Measurements from ENCODE around the gene PPIL6. TPM values are rescaled to one million over a fixed set of nuclear protein-coding genes. Genes with fewer than 3 reads are reported as not detected.
A peak's percentile ranks its signal among the peaks of the same experiment; 100 is the strongest.

The PPIL6 gene
- total RNA-seq, 1 experiment from 2014 or later, result 0.62 TPM

DNA sequence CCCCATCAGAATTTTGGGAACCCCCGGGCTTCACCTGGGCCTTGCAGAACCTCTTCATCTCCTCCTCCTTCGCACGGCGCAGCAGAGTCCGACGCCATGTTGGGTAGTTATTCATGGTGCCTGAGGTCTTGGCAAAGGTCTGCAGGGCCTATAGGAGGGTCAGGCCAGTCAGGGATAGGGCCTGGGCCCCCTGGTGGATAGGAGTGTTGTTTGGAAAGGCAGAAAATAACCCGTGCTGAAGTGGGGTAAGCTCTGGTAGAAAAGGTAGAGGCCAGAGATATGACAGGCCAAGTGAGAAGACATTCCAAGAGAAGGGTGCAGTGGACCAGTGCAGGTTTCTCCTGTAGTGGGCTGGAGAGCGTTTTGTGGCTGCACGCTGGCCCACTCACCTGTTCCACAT lies 5.0 kb upstream of the PPIL6 start:
- H3K27me3 ChIP-seq (ENCODE audit: low read length), result no peaks in the 10 kb centered on the region
- no peak overlapping the region for H3K9ac ChIP-seq (ENCODE audit: low read length)
- no peak overlapping the region for H2AFZ ChIP-seq (ENCODE audit: low read length)
- H3K9me2 ChIP-seq (replicated peaks; ENCODE audit: low read length), result no peaks in the 10 kb centered on the region
- H4K20me1 ChIP-seq (ENCODE audit: low read length), result no peaks in the 10 kb centered on the region
- H3K27ac ChIP-seq (ENCODE audit: low read length), result no peak overlapping the region
- H3K4me2 ChIP-seq (ENCODE audit: low read length), result no peak overlapping the region
- peaks cover 16% of the 10 kb centered on the region for H3K79me2 ChIP-seq (ENCODE audit: low read length)
- H3F3A ChIP-seq (ENCODE audit: low read length, unreplicated experiment), result no peaks in the 10 kb centered on the region
- ATAC-seq (no peak), DNase-seq (no peak)
- no peaks in the 10 kb centered on the region for H3K9me3 ChIP-seq (ENCODE audit: low read length)
- H3K36me3 ChIP-seq (ENCODE audit: low read depth, low read length), result no peaks in the 10 kb centered on the region
- ChIA-PET POLR2A (ENCODE audit: unreplicated experiment) (no interaction called here), CTCF (no interaction called here)
- no TSS peak for BruUV-seq (replicated peaks)
- no peak overlapping the region for H3K4me3 ChIP-seq (ENCODE audit: low read length)
- TF ChIP-seq EZH2phosphoT487 (IDR thresholded peaks at IDR 0.05; ENCODE audit: borderline replicate concordance, low read length), result no peak
- TF ChIP-seq, protein P1, sequence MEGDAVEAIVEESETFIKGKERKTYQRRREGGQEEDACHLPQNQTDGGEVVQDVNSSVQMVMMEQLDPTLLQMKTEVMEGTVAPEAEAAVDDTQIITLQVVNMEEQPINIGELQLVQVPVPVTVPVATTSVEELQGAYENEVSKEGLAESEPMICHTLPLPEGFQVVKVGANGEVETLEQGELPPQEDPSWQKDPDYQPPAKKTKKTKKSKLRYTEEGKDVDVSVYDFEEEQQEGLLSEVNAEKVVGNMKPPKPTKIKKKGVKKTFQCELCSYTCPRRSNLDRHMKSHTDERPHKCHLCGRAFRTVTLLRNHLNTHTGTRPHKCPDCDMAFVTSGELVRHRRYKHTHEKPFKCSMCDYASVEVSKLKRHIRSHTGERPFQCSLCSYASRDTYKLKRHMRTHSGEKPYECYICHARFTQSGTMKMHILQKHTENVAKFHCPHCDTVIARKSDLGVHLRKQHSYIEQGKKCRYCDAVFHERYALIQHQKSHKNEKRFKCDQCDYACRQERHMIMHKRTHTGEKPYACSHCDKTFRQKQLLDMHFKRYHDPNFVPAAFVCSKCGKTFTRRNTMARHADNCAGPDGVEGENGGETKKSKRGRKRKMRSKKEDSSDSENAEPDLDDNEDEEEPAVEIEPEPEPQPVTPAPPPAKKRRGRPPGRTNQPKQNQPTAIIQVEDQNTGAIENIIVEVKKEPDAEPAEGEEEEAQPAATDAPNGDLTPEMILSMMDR (conservative IDR thresholded peaks at IDR 0.05; ENCODE audit: low read depth, low read length), result 0 out of 2 replicates have a peak, but pooled peaks have one; percentile 20
- intact Hi-C loops (cut with micrococcal nuclease), result no loop called here
- H3K4me1 ChIP-seq (ENCODE audit: insufficient read depth, low read length), result peaks cover 9% of the 10 kb centered on the region; the same call in 1 of the 2 replicates

DNA sequence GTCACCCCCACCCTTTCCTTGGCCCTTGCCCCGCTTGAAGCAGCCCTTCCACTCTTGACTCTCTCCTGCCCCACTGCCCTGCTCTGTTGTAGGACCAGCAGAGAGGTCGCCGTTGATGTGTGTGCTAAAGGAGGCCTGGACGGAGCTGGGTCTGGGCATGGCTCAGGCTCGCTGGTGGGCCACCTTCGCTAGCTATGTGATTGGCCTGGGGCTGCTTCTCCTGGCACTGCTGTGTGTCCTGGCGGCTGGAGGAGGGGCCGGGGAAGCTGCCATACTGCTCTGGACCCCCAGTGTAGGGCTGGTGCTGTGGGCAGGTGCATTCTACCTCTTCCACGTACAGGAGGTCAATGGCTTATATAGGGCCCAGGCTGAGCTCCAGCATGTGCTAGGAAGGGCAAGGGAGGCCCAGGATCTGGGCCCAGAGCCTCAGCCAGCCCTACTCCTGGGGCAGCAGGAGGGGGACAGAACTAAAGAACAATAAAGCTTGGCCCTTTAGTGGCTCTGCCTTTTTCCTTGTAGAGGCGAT lies 3.1 kb upstream of the PPIL6 start:
- BruUV-seq (replicated peaks), result no TSS peak
- DNase-seq (no peak), ATAC-seq (no peak)
- H3K9me2 ChIP-seq (replicated peaks; ENCODE audit: low read length), result no peaks in the 10 kb centered on the region
- CTCF ChIA-PET, result no interaction called here
- H3K4me1 ChIP-seq (ENCODE audit: insufficient read depth, low read length), result peaks cover 14% of the 10 kb centered on the region; the same call in 1 of the 2 replicates
- H3K9me3 ChIP-seq (ENCODE audit: low read length), result no peaks in the 10 kb centered on the region
- TF ChIP-seq EZH2phosphoT487 (IDR thresholded peaks at IDR 0.05; ENCODE audit: borderline replicate concordance, low read length) (no peak), EZH2 (IDR thresholded peaks at IDR 0.05; ENCODE audit: low read length, unreplicated experiment) (no peak)
- no peak overlapping the region for H3K4me3 ChIP-seq (ENCODE audit: low read length)
- POLR2A ChIA-PET (ENCODE audit: unreplicated experiment), result no interaction called here
- no peaks in the 10 kb centered on the region for H3K27me3 ChIP-seq (ENCODE audit: low read length)
- no peak overlapping the region for H3K9ac ChIP-seq (ENCODE audit: low read length)
- H4K20me1 ChIP-seq (ENCODE audit: low read length), result no peaks in the 10 kb centered on the region
- intact Hi-C loops (cut with micrococcal nuclease), result no loop called here
- H3K79me2 ChIP-seq (ENCODE audit: low read length), result peaks cover 16% of the 10 kb centered on the region
- no peak overlapping the region for H2AFZ ChIP-seq (ENCODE audit: low read length)
- no peak overlapping the region for H3K27ac ChIP-seq (ENCODE audit: low read length)
- no peaks in the 10 kb centered on the region for H3F3A ChIP-seq (ENCODE audit: low read length, unreplicated experiment)
- no peak overlapping the region for H3K4me2 ChIP-seq (ENCODE audit: low read length)
- H3K36me3 ChIP-seq (ENCODE audit: low read depth, low read length), result no peaks in the 10 kb centered on the region

DNA sequence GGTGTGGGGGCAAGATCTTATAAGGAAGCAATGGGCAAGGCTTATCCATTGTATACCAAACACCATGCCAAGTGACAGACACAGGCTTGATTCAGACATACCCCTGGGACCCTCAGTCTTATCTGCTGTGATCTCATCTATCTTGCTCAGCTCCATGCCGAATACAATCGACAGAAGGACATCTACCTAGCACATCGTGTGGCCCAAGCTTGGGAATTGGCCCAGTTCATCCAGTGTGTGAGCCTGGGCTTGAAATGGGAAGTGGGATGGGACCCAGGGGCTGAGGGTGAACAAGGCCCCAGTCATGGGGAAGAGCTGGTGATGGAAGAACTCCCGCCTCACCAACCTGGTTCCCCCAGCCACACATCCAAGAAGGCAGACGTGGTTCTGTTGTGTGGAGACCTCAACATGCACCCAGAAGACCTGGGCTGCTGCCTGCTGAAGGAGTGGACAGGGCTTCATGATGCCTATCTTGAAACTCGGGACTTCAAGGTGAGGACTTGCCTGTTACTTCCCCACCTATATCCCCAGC lies 2.0 kb upstream of the PPIL6 start:
- Histone ChIP-seq H3K79me2 (ENCODE audit: low read length) (peaks cover 16% of the 10 kb centered on the region), H3K9me3 (ENCODE audit: low read length) (no peaks in the 10 kb centered on the region), H4K20me1 (ENCODE audit: low read length) (no peaks in the 10 kb centered on the region), H3K4me3 (ENCODE audit: low read length) (no peak overlapping the region), H3K9ac (ENCODE audit: low read length) (no peak overlapping the region), H2AFZ (ENCODE audit: low read length) (no peak overlapping the region), H3K9me2 (replicated peaks; ENCODE audit: low read length) (no peaks in the 10 kb centered on the region), H3K4me1 (ENCODE audit: insufficient read depth, low read length) (peaks cover 14% of the 10 kb centered on the region; the same call in 1 of the 2 replicates), H3K27me3 (ENCODE audit: low read length) (no peaks in the 10 kb centered on the region), H3K36me3 (ENCODE audit: low read depth, low read length) (no peaks in the 10 kb centered on the region), H3K27ac (ENCODE audit: low read length) (no peak overlapping the region), H3F3A (ENCODE audit: low read length, unreplicated experiment) (no peaks in the 10 kb centered on the region), H3K4me2 (ENCODE audit: low read length) (peak overlapping the region; percentile 80)
- no peak for TF ChIP-seq EZH2phosphoT487 (IDR thresholded peaks at IDR 0.05; ENCODE audit: borderline replicate concordance, low read length)
- no peak for TF ChIP-seq EZH2 (IDR thresholded peaks at IDR 0.05; ENCODE audit: low read length, unreplicated experiment)
- TF ChIP-seq, protein P1 (conservative IDR thresholded peaks at IDR 0.05; ENCODE audit: low read depth, low read length), result no peak
- DNase-seq (no peak), ATAC-seq (no peak)
- BruUV-seq (replicated peaks), result no TSS peak
- intact Hi-C loops (cut with micrococcal nuclease), result no loop called here
- CTCF ChIA-PET, result no interaction called here
- POLR2A ChIA-PET (ENCODE audit: unreplicated experiment), result no interaction called here
